HUES64 (cell line): Measurements from ENCODE around the gene INF2.

Experiments
- H3K27ac ChIP-seq: 2 replicates; pipeline ENCODE4 v1.7.0; 2013; ENCODE audit warnings: low read depth, low read length, inconsistent platforms
- H3K27me3 ChIP-seq: 2 replicates; pipeline ENCODE4 v1.6.1; 2013; ENCODE audit warnings: mild to moderate bottlenecking, low read length; ENCODE audit not compliant: insufficient read depth
- H3K36me3 ChIP-seq: 2 replicates; pipeline ENCODE4 v1.6.1; 2013; ENCODE audit warnings: mild to moderate bottlenecking, low read length; ENCODE audit not compliant: insufficient read depth
- H3K4me1 ChIP-seq: 2 replicates; pipeline ENCODE4 v1.6.1; 2013; ENCODE audit warnings: mild to moderate bottlenecking, low read length, moderate library complexity; ENCODE audit not compliant: insufficient read depth
- H3K4me3 ChIP-seq: 2 replicates; pipeline ENCODE4 v1.5.1; 2013; ENCODE audit warnings: mild to moderate bottlenecking, low read length, moderate library complexity
- H3K9ac ChIP-seq: 2 replicates; pipeline ENCODE4 v1.6.1; 2013; ENCODE audit warnings: mild to moderate bottlenecking, low read depth, low read length
- H3K9me3 ChIP-seq: 2 replicates; pipeline ENCODE4 v1.6.1; 2013; ENCODE audit warnings: low read depth, low read length; ENCODE audit not compliant: insufficient read depth
- WGBS: fragments of 150-250, 120-280 bp; methylation state at CpG from one replicate; pipeline ENCODE4 v1.1.7; 2013; ENCODE audit warnings: missing lambda C conversion rate; 5-methylcytosine and 5-hydroxymethylcytosine counted together

Gene INF2

GRCh38 chr14:104685216-104685997 is 4.0 kb upstream of the INF2 start:
- no peaks in the 10 kb centered on the region for H3K27me3 ChIP-seq
- 77% methylated on average over 4 of the region's 4 CpGs for WGBS
- no peak overlapping the region for H3K4me3 ChIP-seq
- H3K27ac ChIP-seq: no peak overlapping the region
- H3K9ac ChIP-seq: no peak overlapping the region
- no peaks in the 10 kb centered on the region for H3K9me3 ChIP-seq
- H3K36me3 ChIP-seq: no peaks in the 10 kb centered on the region
- H3K4me1 ChIP-seq: peaks cover 36% of the 10 kb centered on the region

GRCh38 chr14:104685998-104686610 is 3.3 kb upstream of the INF2 start:
- WGBS: 94% methylated on average over 2 of the region's 2 CpGs
- H3K9ac ChIP-seq: no peak overlapping the region
- H3K4me1 ChIP-seq: peaks cover 30% of the 10 kb centered on the region
- H3K4me3 ChIP-seq: no peak overlapping the region
- no peaks in the 10 kb centered on the region for H3K9me3 ChIP-seq
- H3K27ac ChIP-seq: no peak overlapping the region
- H3K27me3 ChIP-seq: no peaks in the 10 kb centered on the region
- H3K36me3 ChIP-seq: no peaks in the 10 kb centered on the region

GRCh38 chr14:104686624-104687517 is 2.5 kb upstream of the INF2 start:
- H3K4me1 ChIP-seq: peaks cover 28% of the 10 kb centered on the region; the same call in 1 of the 2 replicates

GRCh38 chr14:104687601-104688504 is 1.6 kb upstream of the INF2 start:
- WGBS: 61% methylated on average over 31 of the region's 31 CpGs
- H3K27me3 ChIP-seq: no peaks in the 10 kb centered on the region
- no peak overlapping the region for H3K27ac ChIP-seq
- H3K4me3 ChIP-seq: no peak overlapping the region
- peaks cover 20% of the 10 kb centered on the region; the same call in 1 of the 2 replicates for H3K4me1 ChIP-seq
- no peaks in the 10 kb centered on the region for H3K9me3 ChIP-seq
- no peaks in the 10 kb centered on the region for H3K36me3 ChIP-seq
- H3K9ac ChIP-seq: no peak overlapping the region

More at GRCh38 chr14:104686624-104687517, 2.5 kb upstream of the INF2 start:
- Histone ChIP-seq H3K36me3 (no peaks in the 10 kb centered on the region), H3K4me3 (no peak overlapping the region), H3K9me3 (no peaks in the 10 kb centered on the region), H3K9ac (no peak overlapping the region), H3K27ac (no peak overlapping the region), H3K27me3 (no peaks in the 10 kb centered on the region)
- 87% methylated on average over 20 of the region's 20 CpGs for WGBS

- Histone ChIP-seq H3K4me3 (peak overlapping the region; percentile 46), H3K36me3 (no peaks in the 10 kb centered on the region), H3K9me3 (no peaks in the 10 kb centered on the region), H3K27me3 (no peaks in the 10 kb centered on the region), H3K4me1 (peaks cover 14% of the 10 kb centered on the region; the same call in 1 of the 2 replicates), H3K27ac (peak overlapping the region; percentile 18; the same call in 1 of the 2 replicates), H3K9ac (peak overlapping the region; percentile 14; the same call in 1 of the 2 replicates)
- WGBS: 53% methylated on average over 24 of the region's 24 CpGs
Measured at GRCh38 chr14:104688505-104689108, 811 bp upstream of the INF2 start.

GRCh38 chr14:104689881-104690711 is 678 bp downstream of the INF2 start:
- Histone ChIP-seq H3K27ac (no peak overlapping the region), H3K9me3 (no peaks in the 10 kb centered on the region), H3K36me3 (0 out of 2 replicates have a peak, but pooled peaks cover 3% of the 10 kb centered on the region), H3K9ac (peak overlapping the region; percentile 82), H3K4me1 (peaks cover 24% of the 10 kb centered on the region), H3K27me3 (no peaks in the 10 kb centered on the region), H3K4me3 (peak overlapping the region; percentile 80)
- WGBS: 11% methylated on average over 47 of the region's 50 CpGs

- H3K4me3 ChIP-seq: peak overlapping the region; percentile 80; the same call in 1 of the 2 replicates
- peaks cover 6% of the 10 kb centered on the region; the same call in 1 of the 2 replicates for H3K36me3 ChIP-seq
- no peaks in the 10 kb centered on the region for H3K27me3 ChIP-seq
- no peaks in the 10 kb centered on the region for H3K9me3 ChIP-seq
- no peak overlapping the region for H3K9ac ChIP-seq
- peaks cover 26% of the 10 kb centered on the region for H3K4me1 ChIP-seq
- no peak overlapping the region for H3K27ac ChIP-seq
- 85% methylated on average over 16 of the region's 16 CpGs for WGBS
Measured at GRCh38 chr14:104690861-104691455, 1.5 kb downstream of the INF2 start.

GRCh38 chr14:104691546-104692260 is 2.3 kb downstream of the INF2 start:
- peaks cover 26% of the 10 kb centered on the region for H3K4me1 ChIP-seq
- no peak overlapping the region for H3K4me3 ChIP-seq

More at GRCh38 chr14:104691546-104692260, 2.3 kb downstream of the INF2 start:
- 87% methylated on average over 19 of the region's 19 CpGs for WGBS
- H3K36me3 ChIP-seq: peaks cover 11% of the 10 kb centered on the region; the same call in 1 of the 2 replicates
- H3K27me3 ChIP-seq: no peaks in the 10 kb centered on the region
- H3K9me3 ChIP-seq: no peaks in the 10 kb centered on the region
- H3K9ac ChIP-seq: no peak overlapping the region
- H3K27ac ChIP-seq: no peak overlapping the region
